Gastroesophageal sphincter (tissue), 3 donors: ENCODE measurements around the gene ZBTB16.

Source experiments
- POLR2AphosphoS5 ChIP-seq: sonication (generic); formaldehyde crosslinking; IDR thresholded peaks from one replicate; pipeline ENCODE4 v1.6.1; 2017; ENCODE audit warnings: antibody characterized with exemption
- TF ChIP-seq, protein P1 (sequence below), 4 experiments: fragments of 200-600 bp in 2 of 4; fragments of 450-650 bp in 2 of 4; sonication (generic) in 1 of 4; IDR thresholded peaks; one replicate each; pipeline ENCODE4 v1.5.1; 2017 to 2019; ENCODE audit warnings: antibody characterized with exemption in 4 of 4, mild to moderate bottlenecking in 2 of 4, moderate library complexity in 2 of 4

- TF ChIP-seq, protein P1, sequence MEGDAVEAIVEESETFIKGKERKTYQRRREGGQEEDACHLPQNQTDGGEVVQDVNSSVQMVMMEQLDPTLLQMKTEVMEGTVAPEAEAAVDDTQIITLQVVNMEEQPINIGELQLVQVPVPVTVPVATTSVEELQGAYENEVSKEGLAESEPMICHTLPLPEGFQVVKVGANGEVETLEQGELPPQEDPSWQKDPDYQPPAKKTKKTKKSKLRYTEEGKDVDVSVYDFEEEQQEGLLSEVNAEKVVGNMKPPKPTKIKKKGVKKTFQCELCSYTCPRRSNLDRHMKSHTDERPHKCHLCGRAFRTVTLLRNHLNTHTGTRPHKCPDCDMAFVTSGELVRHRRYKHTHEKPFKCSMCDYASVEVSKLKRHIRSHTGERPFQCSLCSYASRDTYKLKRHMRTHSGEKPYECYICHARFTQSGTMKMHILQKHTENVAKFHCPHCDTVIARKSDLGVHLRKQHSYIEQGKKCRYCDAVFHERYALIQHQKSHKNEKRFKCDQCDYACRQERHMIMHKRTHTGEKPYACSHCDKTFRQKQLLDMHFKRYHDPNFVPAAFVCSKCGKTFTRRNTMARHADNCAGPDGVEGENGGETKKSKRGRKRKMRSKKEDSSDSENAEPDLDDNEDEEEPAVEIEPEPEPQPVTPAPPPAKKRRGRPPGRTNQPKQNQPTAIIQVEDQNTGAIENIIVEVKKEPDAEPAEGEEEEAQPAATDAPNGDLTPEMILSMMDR (IDR thresholded peaks at IDR 0.05), result no peak
- no peak for TF ChIP-seq POLR2AphosphoS5
Measured at GRCh38 chr11:114250180-114250579, 190.7 kb downstream of the ZBTB16 start.
